GM12864 (cell line): ENCODE results near the gene SLC35F3.

Experiments used
- DNase-seq: peaks from one replicate; pipeline ENCODE4 v3.0.0-alpha.2; 2011; ENCODE audit warnings: low read depth
- H3K4me3 ChIP-seq: 2 replicates; pipeline ENCODE4 v1.5.1; 2011; ENCODE audit warnings: mild to moderate bottlenecking, low read depth, low read length, control low read depth
- TF ChIP-seq, protein P1 (sequence below): IDR thresholded peaks from 2 replicates; pipeline ENCODE4 v1.5.1; 2011; ENCODE audit warnings: low read depth, mild to moderate bottlenecking, moderate library complexity, low read length, control low read depth, inconsistent platforms; ENCODE audit errors: missing control alignments

SLC35F3 gene

GRCh38 chr1:234310460-234310817 is 406.0 kb downstream of the SLC35F3 start:
- no peak overlapping the region for H3K4me3 ChIP-seq
- DNase-seq, result no peak
- TF ChIP-seq, protein P1, sequence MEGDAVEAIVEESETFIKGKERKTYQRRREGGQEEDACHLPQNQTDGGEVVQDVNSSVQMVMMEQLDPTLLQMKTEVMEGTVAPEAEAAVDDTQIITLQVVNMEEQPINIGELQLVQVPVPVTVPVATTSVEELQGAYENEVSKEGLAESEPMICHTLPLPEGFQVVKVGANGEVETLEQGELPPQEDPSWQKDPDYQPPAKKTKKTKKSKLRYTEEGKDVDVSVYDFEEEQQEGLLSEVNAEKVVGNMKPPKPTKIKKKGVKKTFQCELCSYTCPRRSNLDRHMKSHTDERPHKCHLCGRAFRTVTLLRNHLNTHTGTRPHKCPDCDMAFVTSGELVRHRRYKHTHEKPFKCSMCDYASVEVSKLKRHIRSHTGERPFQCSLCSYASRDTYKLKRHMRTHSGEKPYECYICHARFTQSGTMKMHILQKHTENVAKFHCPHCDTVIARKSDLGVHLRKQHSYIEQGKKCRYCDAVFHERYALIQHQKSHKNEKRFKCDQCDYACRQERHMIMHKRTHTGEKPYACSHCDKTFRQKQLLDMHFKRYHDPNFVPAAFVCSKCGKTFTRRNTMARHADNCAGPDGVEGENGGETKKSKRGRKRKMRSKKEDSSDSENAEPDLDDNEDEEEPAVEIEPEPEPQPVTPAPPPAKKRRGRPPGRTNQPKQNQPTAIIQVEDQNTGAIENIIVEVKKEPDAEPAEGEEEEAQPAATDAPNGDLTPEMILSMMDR, result no peak

DNA sequence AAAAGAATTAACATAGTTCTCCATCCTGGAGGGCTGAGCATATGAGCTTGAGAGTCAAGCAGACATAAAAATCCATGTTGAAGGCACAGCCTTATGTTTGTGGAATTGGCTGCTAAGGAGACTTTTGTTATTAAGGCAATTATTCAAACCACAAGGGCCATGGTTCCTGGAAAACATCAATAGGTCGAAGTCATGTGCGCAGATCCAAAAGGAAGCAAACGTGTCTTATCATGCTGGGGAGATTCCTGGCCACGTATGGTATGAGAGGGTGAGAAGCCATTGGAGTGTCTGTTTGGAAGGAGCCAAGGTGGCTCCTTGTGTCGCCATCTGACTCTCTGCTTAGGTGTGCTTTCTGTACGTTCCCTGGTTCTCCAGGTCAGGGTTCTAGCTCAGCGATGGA is 406.9 kb downstream of the SLC35F3 start:
- no peak overlapping the region for H3K4me3 ChIP-seq
- TF ChIP-seq, protein P1, result no peak
- no peak for DNase-seq

- DNase-seq, result no peak
- no peak overlapping the region for H3K4me3 ChIP-seq
- TF ChIP-seq, protein P1, result no peak
Observed at GRCh38 chr1:234313171-234313570, 408.7 kb downstream of the SLC35F3 start.

DNA sequence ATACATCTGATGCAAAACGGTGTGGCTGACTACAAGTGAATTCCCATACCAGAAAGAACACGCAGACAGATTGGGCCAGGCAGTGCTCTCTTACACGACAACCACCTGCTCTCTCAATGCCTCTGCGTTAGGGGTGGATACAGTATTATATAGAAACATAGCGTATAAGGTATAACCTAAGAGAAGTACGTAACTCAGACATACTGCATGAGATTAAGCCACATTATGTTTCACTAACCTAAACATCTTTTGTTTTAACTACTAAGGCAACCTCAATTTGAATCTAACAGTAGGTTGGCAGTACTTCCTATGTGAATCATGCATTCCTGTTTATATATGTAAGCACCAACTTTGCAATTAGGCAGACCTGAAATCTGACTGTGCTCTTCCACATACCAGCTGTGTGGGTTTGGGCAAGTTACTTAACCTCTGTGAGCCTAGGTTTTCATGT is 410.6 kb downstream of the SLC35F3 start:
- TF ChIP-seq, protein P1, result no peak
- H3K4me3 ChIP-seq, result no peak overlapping the region
- DNase-seq, result no peak

DNA sequence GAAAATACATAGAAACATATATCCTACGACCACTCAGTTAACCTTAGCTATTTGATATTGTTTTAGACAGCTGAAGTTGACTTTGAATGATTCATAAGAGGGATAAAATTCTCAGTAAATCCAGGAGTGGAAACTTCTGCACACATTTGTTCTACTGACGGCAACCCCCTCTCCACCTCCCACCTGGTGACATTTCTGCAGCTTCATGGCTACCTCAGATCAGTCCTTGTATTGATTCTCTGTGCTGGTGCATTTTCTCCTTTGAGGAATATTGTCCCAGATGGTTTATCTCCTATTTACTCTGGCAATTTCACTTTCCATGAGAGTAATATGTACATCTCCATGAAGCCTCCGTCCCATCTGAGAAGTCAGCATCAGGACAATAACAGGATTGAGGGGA is 411.1 kb downstream of the SLC35F3 start:
- H3K4me3 ChIP-seq, result no peak overlapping the region
- TF ChIP-seq, protein P1, result no peak
- DNase-seq, result no peak

GRCh38 chr1:234316486-234316885 is 412.0 kb downstream of the SLC35F3 start:
- TF ChIP-seq, protein P1, result no peak
- H3K4me3 ChIP-seq, result no peak overlapping the region
- no peak for DNase-seq

DNA sequence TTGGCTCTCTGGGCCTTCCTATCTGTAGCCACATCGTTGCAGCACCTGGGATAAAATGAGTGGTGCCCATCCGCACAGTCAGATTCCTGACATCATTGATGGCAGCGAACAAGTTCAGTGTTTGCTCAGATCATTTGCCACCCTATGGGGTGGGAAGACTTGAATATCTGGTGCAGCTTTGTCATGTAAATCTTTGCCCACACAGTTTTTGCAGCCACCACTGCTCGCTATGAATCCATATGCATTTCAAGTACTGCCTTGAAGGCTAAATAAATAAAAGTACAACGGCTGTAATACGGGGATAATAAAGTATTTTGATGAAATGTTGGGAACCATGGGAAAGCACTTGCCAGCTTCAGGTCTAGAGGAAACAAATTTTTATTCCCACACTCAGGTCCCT is 412.5 kb downstream of the SLC35F3 start:
- H3K4me3 ChIP-seq, result no peak overlapping the region
- no peak for DNase-seq
- TF ChIP-seq, protein P1, result no peak
